HG03039 (cell line): ENCODE measurements around the gene GHRL.

Experiments used
- ATAC-seq: cut with Tn5 transposase; IDR thresholded peaks from one replicate; pipeline ENCODE4 v1.9.1; 2021; ENCODE audit warnings: mild to moderate bottlenecking, moderate library complexity; ENCODE audit not compliant: unreplicated experiment

GHRL gene

DNA sequence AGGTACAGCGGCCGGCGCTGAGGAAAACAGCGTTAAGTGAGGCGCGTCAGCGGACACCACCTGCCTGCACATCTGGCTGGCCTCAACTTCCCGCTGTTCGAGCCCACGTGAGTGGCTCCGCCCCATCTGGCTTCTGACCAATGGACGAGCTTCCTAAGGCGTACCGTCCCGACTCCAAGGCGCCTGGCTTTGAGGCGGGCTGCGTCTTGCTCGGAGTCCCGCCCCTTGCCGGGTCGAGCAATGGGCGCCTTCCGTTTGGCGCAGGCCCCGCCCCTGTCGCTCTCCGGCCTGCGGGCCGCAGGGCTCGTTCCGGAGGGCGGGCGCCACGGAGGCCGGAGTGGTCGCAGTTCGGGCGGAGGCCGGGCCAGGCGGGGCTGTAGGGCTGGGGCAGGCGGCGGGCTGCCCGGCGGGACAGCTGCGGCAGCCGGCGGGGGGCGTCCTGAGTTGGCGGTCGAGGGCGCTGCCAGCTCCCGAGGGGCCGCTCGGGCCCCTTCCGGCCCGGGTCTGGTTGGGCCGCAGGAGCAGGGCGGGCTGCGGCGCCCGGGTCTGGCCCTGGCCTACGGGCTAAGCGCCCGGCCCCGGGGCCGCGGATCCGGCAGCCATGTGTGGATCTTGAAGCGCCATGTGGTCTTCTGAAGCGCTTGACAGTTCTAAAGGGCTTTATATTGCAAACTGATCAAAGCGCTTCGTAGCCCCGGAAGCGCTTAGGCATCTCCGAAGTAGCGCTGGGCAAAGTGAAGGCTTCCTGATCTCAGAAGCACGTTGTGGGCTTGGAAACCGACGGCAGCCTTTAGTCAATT, 44.4 kb downstream of the GHRL start, which contains the start of gene TATDN2:
TSS of gene TATDN2 (plus strand) at position 276 of the 800 bp plus-strand sequence. CDS start 742 bp downstream, outside the sequence.
- ATAC-seq, result peak; percentile 97

GRCh38 chr3:10247679-10248183, 45.0 kb downstream of the GHRL start:
- ATAC-seq, result no peak

- ATAC-seq, result no peak
Observed at GRCh38 chr3:10245081-10245712, 47.5 kb downstream of the GHRL start.

DNA sequence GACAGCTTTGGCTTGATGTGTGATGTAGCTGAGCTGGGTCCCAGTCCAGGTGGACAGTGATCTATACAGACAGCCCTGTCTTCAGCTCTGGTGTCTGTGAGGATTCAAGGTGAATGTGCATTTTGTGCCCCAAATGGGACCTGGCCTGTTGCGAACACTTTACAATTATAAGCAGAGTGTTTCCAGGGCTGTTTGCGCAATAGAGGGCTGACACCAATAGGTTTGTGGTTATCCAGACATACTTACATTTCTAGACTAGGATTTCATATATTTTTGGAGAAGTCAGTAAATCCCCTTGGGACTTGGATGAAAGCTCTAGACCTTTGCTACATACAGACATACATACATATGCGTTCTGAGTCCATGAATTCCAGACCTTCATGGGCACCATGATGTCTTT, 48.7 kb downstream of the GHRL start:
- ATAC-seq, result no peak

GRCh38 chr3:10242182-10243065, 50.3 kb downstream of the GHRL start:
- ATAC-seq, result no peak

DNA sequence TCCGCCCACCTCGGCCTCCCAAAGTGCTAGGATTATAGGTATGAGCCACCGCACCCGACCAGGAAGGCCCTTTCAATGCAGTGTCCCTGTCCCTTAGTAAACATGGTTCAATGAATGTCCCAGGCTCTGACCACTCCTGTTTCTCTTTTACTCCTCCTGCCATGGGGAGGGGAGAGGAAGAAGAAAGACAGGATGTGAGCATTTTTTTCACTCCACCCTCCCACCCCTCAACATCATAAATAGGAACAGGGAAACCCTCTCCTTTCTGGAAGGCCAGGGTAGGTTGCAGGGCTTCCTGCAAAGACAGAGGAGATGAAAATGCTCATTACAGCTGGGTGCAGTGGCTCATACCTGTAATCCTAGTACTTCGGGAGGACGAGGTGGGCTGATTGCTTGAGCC, 51.9 kb downstream of the GHRL start:
- ATAC-seq, result no peak

DNA sequence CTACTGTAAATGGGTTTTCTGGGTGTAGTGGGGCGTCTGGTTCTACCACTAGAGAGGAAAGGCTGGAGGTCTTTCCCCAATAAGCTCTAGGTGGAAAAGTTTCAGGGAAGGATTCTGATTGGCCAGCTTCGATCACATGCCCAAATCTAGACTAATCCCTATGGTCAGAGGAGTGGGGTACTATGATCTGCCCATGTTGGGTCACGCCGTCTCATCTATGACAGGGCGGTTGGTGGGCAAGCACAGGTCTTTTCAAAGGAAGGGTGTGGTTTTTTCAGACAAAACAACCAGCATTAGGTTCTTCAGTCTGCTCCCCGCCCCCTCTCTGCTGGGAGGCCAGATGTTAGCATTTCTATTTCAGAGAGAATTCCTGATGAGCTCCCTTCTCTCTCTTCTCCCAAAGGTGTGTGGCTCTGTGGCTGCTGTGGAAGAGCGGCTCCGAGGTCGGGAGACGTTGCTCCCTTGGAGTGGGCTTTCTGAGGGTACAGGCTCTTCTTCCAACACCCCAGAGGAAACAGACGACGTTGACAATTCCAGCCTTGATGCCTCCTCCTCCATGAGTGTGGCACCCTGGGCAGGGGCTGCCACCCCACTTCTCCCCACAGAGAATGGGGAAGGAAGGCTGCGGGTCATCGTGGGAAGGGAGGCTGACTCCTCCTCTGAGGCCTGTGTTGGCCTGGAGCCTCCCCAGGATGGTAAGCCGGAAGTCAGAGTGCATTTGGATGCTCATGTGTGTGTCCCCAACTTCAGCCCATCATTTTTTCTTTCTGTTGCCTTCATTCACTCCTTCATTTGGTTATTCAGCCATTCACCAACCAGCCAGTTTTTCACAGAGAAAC, 54.2 kb downstream of the GHRL start:
- ATAC-seq, result no peak
